Measurements from ENCODE around the gene DENND2C.

DNA sequence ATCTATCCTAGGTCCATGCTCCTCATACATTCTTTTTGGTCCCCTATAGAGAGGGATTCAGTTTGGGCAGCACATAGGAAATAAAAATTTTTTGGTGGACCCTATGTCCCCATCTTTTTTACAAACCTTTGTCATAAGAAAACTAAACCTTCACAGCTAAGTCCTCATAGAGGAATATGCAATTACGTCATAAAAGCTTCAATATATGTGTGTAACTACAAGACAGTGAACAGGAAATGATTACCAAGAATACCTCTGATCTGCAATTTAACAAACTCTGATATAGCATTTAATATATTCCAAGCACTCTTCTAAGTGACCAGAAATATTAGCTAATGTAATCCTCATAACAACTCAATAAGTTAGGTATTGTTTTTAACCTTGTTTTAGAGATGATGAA lies 6.3 kb upstream of the DENND2C start:
- TF ChIP-seq, protein P1, sequence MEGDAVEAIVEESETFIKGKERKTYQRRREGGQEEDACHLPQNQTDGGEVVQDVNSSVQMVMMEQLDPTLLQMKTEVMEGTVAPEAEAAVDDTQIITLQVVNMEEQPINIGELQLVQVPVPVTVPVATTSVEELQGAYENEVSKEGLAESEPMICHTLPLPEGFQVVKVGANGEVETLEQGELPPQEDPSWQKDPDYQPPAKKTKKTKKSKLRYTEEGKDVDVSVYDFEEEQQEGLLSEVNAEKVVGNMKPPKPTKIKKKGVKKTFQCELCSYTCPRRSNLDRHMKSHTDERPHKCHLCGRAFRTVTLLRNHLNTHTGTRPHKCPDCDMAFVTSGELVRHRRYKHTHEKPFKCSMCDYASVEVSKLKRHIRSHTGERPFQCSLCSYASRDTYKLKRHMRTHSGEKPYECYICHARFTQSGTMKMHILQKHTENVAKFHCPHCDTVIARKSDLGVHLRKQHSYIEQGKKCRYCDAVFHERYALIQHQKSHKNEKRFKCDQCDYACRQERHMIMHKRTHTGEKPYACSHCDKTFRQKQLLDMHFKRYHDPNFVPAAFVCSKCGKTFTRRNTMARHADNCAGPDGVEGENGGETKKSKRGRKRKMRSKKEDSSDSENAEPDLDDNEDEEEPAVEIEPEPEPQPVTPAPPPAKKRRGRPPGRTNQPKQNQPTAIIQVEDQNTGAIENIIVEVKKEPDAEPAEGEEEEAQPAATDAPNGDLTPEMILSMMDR (IDR thresholded peaks at IDR 0.05), result no peak
- no peak for TF ChIP-seq POLR2A (IDR thresholded peaks at IDR 0.05)
